Activated CD8-positive, alpha-beta T cell treated with anti-CD3 and anti-CD28 coated beads, Interleukin-2, amount 10 ng/mL, durations not matched to agents 7 days and 5 days (primary cell): ENCODE results near the gene PON3. TPM values are rescaled to one million over a fixed set of nuclear protein-coding genes. Genes with fewer than 3 reads are reported as not detected.
A peak's percentile ranks its signal among the peaks of the same experiment; 100 is the strongest.

Experiments
- ATAC-seq: fragments of 150-1000 bp; cut with Tn5 transposase; one replicate; pipeline ENCODE4 v1.10.0; 2021; ENCODE audit warnings: moderate library complexity
- CTCF ChIA-PET: fragments of 350-600 bp; sonication (Branson Sonifier 250); formaldehyde crosslinking; loops from one replicate; lab custom pipeline; 2021; ENCODE audit warnings: antibody characterized with exemption; lab: Charles Lee
- POLR2A ChIA-PET: fragments of 350-600 bp; sonication (Branson Sonifier 250); formaldehyde crosslinking; loops from one replicate; lab custom pipeline; 2021; ENCODE audit warnings: antibody characterized with exemption; lab: Charles Lee
- DNase-seq: peaks from one replicate; pipeline ENCODE4 v3.0.0-alpha.2; 2020
- H3K27ac Mint-ChIP-seq: one replicate; pipeline ENCODE4 v1.8.0; 2021; ENCODE audit warnings: mild to moderate bottlenecking, mixed read lengths
- H3K27me3 Mint-ChIP-seq: one replicate; pipeline ENCODE4 v1.8.0; 2021; ENCODE audit warnings: low read depth, mixed read lengths
- H3K36me3 Mint-ChIP-seq: one replicate; pipeline ENCODE4 v1.8.0; 2021; ENCODE audit warnings: low read depth, mixed read lengths
- H3K4me1 Mint-ChIP-seq: one replicate; pipeline ENCODE4 v1.8.0; 2021; ENCODE audit warnings: low read depth, mixed read lengths
- H3K4me3 Mint-ChIP-seq: one replicate; pipeline ENCODE4 v1.8.0; 2021; ENCODE audit warnings: mild to moderate bottlenecking, mixed read lengths
- H3K9me3 Mint-ChIP-seq: one replicate; pipeline ENCODE4 v1.8.0; 2022; ENCODE audit warnings: mixed read lengths; ENCODE audit not compliant: insufficient read depth
- total RNA-seq, 2 experiments: library from RNA; stranded (reverse); gene quantifications; one replicate each; pipeline ENCODE4 v1.2.3, GENCODE V29; 2021

PON3 gene
- total RNA-seq, 2 experiments from 2014 or later, result not detected

DNA sequence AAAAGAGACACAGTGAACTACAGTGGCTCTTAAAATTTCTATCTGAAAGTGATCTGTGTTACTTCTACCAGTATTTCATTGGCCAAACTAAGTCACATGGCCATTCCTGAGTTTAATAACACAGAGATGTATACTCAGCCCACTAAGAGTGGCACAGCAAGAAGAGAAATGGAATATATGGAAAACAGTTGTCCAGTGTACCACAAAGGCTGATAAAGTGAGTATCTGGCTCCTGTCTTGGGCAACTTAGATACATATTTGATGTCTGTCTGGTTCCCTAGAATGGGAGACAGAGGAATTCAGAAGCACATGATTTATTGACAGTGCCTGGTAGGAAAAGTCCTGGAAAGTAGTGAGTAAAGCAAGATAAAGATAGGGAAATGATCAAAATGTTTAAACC lies 61.7 kb downstream of the PON3 start:
- H3K27me3 Mint-ChIP-seq, result peaks cover 2% of the 10 kb centered on the region
- no peak overlapping the region for H3K4me3 Mint-ChIP-seq
- ChIA-PET POLR2A (no interaction called here), CTCF (no interaction called here)
- peaks cover 11% of the 10 kb centered on the region for H3K4me1 Mint-ChIP-seq
- no peak overlapping the region for H3K27ac Mint-ChIP-seq
- ATAC-seq (no peak), DNase-seq (no peak)
- no peaks in the 10 kb centered on the region for H3K36me3 Mint-ChIP-seq
- H3K9me3 Mint-ChIP-seq, result no peaks in the 10 kb centered on the region

- no peak for DNase-seq
- peaks cover 11% of the 10 kb centered on the region for H3K4me1 Mint-ChIP-seq
- H3K36me3 Mint-ChIP-seq, result no peaks in the 10 kb centered on the region
- ATAC-seq, result peak; percentile 31
- ChIA-PET POLR2A (no interaction called here), CTCF (interaction anchor here (0.6 to 1.0 kb wide), 2 partner anchors 20 to 65 kb away, joined by 3 read pairs; partner anchors contain the start of gene PON3)
- H3K27ac Mint-ChIP-seq, result peak overlapping the region; percentile 63
- H3K9me3 Mint-ChIP-seq, result no peaks in the 10 kb centered on the region
- peaks cover 3% of the 10 kb centered on the region for H3K27me3 Mint-ChIP-seq
- peak overlapping the region; percentile 48 for H3K4me3 Mint-ChIP-seq
Observed at GRCh38 chr7:95330961-95331337, 65.2 kb downstream of the PON3 start.

GRCh38 chr7:95330204-95330960 lies 65.8 kb downstream of the PON3 start:
- POLR2A ChIA-PET, result no interaction called here
- DNase-seq, result no peak
- peak overlapping the region; percentile 63 for H3K27ac Mint-ChIP-seq
- H3K9me3 Mint-ChIP-seq, result no peaks in the 10 kb centered on the region
- peak overlapping the region; percentile 48 for H3K4me3 Mint-ChIP-seq
- H3K4me1 Mint-ChIP-seq, result peaks cover 11% of the 10 kb centered on the region
- peak; percentile 96 for ATAC-seq
- no peaks in the 10 kb centered on the region for H3K36me3 Mint-ChIP-seq
- peaks cover 6% of the 10 kb centered on the region for H3K27me3 Mint-ChIP-seq
- CTCF ChIA-PET, result interaction anchor here (0.6 to 1.0 kb wide), 2 partner anchors 20 to 66 kb away, joined by 3 read pairs; partner anchors contain the start of gene PON3

GRCh38 chr7:95327356-95327755 lies 68.8 kb downstream of the PON3 start:
- Mint-ChIP-seq H3K4me1 (peaks cover 16% of the 10 kb centered on the region), H3K27ac (no peak overlapping the region), H3K36me3 (no peaks in the 10 kb centered on the region), H3K9me3 (no peaks in the 10 kb centered on the region), H3K27me3 (peaks cover 11% of the 10 kb centered on the region), H3K4me3 (no peak overlapping the region)
- ATAC-seq (no peak), DNase-seq (no peak)
- POLR2A ChIA-PET, result no interaction called here
- CTCF ChIA-PET, result no interaction called here

DNA sequence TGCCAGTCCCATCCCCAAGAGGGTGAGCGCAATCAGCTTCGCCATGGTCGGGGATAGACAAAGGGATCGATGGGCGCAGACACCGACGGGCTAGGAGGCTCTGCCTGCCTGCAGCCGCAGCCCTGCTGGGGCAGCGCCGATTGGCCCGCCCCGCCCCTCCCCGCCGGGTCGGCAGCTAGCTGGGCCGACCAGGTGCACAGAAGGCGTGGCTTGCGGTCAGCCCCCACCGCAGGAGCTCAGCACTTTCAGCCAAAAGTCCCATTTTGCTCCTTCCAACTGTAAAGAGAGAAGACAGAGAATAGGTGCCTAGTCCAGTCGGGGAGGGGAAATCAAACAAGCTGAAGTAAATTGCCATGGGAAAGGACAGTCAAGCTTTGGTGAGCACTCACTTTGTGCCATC lies 71.7 kb downstream of the PON3 start, which contains the start of gene PON1:
PON1 (minus strand) TSS at position 102 of the 400 bp plus-strand sequence; CDS start at position 45, 57 bp downstream.
- POLR2A ChIA-PET, result no interaction called here
- H3K4me3 Mint-ChIP-seq, result no peak within 1 kb of the TSS
- H3K27ac Mint-ChIP-seq, result no peak within 1 kb of the TSS

DNA sequence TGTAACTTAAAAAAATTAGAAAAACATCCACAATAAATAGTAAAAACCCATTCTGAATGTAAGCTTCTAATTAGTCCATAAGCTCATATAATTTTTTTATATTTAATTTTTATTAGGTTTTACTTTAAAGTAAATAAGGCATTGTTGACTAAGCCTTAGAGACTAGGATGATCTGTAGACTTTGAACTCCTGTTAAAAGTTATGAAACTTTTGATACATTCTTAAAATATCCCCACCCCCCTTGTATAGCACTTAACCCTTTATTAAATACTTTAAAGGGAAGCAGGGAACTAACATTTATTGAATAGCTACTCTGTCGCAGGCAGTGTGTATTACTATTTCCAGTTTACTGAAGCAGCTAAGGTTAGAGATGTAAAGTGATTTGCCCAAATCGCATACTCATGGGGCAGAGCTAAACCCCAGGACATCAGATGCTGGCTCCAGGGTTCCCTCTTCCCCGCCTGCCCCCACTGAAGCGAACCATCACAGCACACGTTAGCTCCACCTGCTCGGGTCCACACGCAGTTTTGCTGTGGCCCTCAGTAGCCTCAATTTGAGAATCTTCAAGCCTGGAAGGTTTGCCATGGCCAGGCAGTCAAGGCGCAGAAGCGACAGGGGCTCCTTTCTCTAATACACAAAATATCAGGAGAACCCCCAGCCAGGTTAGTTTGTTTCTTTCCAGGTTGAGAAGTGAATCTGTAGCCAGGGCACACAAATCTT lies 72.6 kb downstream of the PON3 start:
- H3K36me3 Mint-ChIP-seq, result no peaks in the 10 kb centered on the region
- ATAC-seq (no peak), DNase-seq (no peak)
- H3K4me1 Mint-ChIP-seq, result peaks cover 5% of the 10 kb centered on the region
- H3K4me3 Mint-ChIP-seq, result no peak overlapping the region
- no peaks in the 10 kb centered on the region for H3K9me3 Mint-ChIP-seq
- H3K27me3 Mint-ChIP-seq, result peaks cover 11% of the 10 kb centered on the region
- CTCF ChIA-PET, result interaction anchor here (0.7 to 1.3 kb wide), 2 partner anchors 73 to 153 kb away, joined by 3 read pairs; partner anchors contain the start of gene PON3
- POLR2A ChIA-PET, result no interaction called here
- H3K27ac Mint-ChIP-seq, result no peak overlapping the region

More for the DNA sequence above, 71.7 kb downstream of the PON3 start, which contains the start of gene PON1:
- ATAC-seq (peak; percentile 67), DNase-seq (peak; percentile 21)
- Mint-ChIP-seq H3K4me1 (peaks cover 5% of the 10 kb centered on the region), H3K27me3 (peaks cover 11% of the 10 kb centered on the region), H3K36me3 (no peaks in the 10 kb centered on the region), H3K9me3 (no peaks in the 10 kb centered on the region)
- CTCF ChIA-PET, result no interaction called here

GRCh38 chr7:95322854-95323253 lies 73.3 kb downstream of the PON3 start:
- ATAC-seq, result no peak
- Mint-ChIP-seq H3K4me1 (peaks cover 5% of the 10 kb centered on the region), H3K9me3 (no peaks in the 10 kb centered on the region)

DNA sequence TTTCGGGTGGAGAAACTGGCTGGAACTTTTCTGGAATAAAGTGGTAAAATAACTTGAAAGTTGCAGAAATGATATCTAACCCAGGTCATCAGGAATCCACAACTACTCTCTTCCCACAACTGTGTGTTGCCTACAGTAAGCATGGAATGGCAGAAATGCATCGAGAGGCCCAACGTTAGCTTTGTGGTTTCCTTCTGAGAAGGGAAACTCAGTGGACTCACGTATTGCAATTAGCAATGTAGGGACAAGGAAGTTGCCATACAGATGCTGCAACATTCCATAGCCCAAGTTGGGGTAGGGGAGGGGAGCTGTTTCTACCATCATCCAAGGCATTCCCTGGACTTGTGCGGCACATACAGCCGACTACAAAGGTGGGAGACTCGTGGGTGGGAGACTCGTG lies 73.8 kb downstream of the PON3 start:
- H3K27ac Mint-ChIP-seq, result no peak overlapping the region
- H3K36me3 Mint-ChIP-seq, result no peaks in the 10 kb centered on the region
- no peak for ATAC-seq
- H3K4me3 Mint-ChIP-seq, result no peak overlapping the region
- H3K27me3 Mint-ChIP-seq, result peaks cover 11% of the 10 kb centered on the region
- H3K4me1 Mint-ChIP-seq, result peaks cover 5% of the 10 kb centered on the region
- DNase-seq, result no peak
- no peaks in the 10 kb centered on the region for H3K9me3 Mint-ChIP-seq
- POLR2A ChIA-PET, result no interaction called here
- CTCF ChIA-PET, result no interaction called here

More at GRCh38 chr7:95322854-95323253, 73.3 kb downstream of the PON3 start:
- Mint-ChIP-seq H3K27ac (no peak overlapping the region), H3K4me3 (no peak overlapping the region), H3K27me3 (peaks cover 11% of the 10 kb centered on the region), H3K36me3 (no peaks in the 10 kb centered on the region)
- DNase-seq, result no peak
- CTCF ChIA-PET, result interaction anchor here (0.7 to 1.3 kb wide), 2 partner anchors 73 to 154 kb away, joined by 3 read pairs; partner anchors contain the start of gene PON3
- POLR2A ChIA-PET, result no interaction called here

- DNase-seq, result no peak
- peaks cover 9% of the 10 kb centered on the region for H3K27me3 Mint-ChIP-seq
- CTCF ChIA-PET, result no interaction called here
- peaks cover 5% of the 10 kb centered on the region for H3K4me1 Mint-ChIP-seq
- H3K4me3 Mint-ChIP-seq, result no peak overlapping the region
- H3K36me3 Mint-ChIP-seq, result no peaks in the 10 kb centered on the region
- H3K27ac Mint-ChIP-seq, result no peak overlapping the region
- POLR2A ChIA-PET, result no interaction called here
- ATAC-seq, result no peak
- no peaks in the 10 kb centered on the region for H3K9me3 Mint-ChIP-seq
Observed at GRCh38 chr7:95321720-95322119, 74.5 kb downstream of the PON3 start.

GRCh38 chr7:95320651-95321050 lies 75.5 kb downstream of the PON3 start:
- no peak for ATAC-seq
- no peaks in the 10 kb centered on the region for H3K9me3 Mint-ChIP-seq
- ChIA-PET CTCF (no interaction called here), POLR2A (no interaction called here)
- H3K27me3 Mint-ChIP-seq, result peaks cover 9% of the 10 kb centered on the region
- H3K4me3 Mint-ChIP-seq, result no peak overlapping the region
- H3K4me1 Mint-ChIP-seq, result peaks cover 5% of the 10 kb centered on the region
- no peaks in the 10 kb centered on the region for H3K36me3 Mint-ChIP-seq
- no peak overlapping the region for H3K27ac Mint-ChIP-seq
- DNase-seq, result no peak

DNA sequence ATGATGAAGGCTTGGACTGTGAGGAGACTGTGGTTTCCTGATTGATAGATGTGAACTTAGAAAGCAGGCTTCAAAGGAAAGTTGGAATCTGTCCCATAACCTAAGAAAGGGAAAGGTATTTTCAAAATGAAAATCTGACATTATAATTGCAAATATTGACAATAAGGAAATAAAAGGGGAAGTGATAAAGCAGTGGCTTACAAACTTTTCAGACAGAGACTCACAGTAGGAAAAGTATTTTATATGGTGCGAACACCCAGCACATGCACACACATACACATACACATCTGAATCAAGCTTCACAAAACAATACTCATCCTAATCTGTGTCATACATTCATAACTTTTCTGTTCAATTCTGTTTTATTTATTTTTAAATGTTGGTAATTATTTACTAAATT lies 76.6 kb downstream of the PON3 start:
- no peaks in the 10 kb centered on the region for H3K27me3 Mint-ChIP-seq
- no peak overlapping the region for H3K27ac Mint-ChIP-seq
- ATAC-seq (no peak), DNase-seq (no peak)
- no peaks in the 10 kb centered on the region for H3K4me1 Mint-ChIP-seq
- ChIA-PET CTCF (interaction anchor here (0.8 kb wide), 1 partner anchor 157 kb away, joined by 3 read pairs; no protein-coding TSS in a partner anchor), POLR2A (no interaction called here)
- H3K9me3 Mint-ChIP-seq, result no peaks in the 10 kb centered on the region
- no peaks in the 10 kb centered on the region for H3K36me3 Mint-ChIP-seq
- H3K4me3 Mint-ChIP-seq, result no peak overlapping the region
